MV-4-11 (cell line): ENCODE results near the gene SESTD1.
"Not testable (repeated sequence)": the region's sequence is repeated elsewhere in the genome, so short reads cannot be mapped to it uniquely, and the experiment has no call there.

ENCODE experiments used
- DNase-seq: peaks from one replicate; lab custom pipeline; 2025; lab: John Stamatoyannopoulos, UW

The SESTD1 gene

GRCh38 chr2:179237209-179237946 lies 27.3 kb downstream of the SESTD1 start:
- no peak for DNase-seq

GRCh38 chr2:179235463-179236108 lies 29.0 kb downstream of the SESTD1 start:
- peak; percentile 8 for DNase-seq

- peak; percentile 90 for DNase-seq
Observed at GRCh38 chr2:179234658-179235240, 29.9 kb downstream of the SESTD1 start.

- DNase-seq: no peak
Observed at GRCh38 chr2:179233626-179234430, 30.8 kb downstream of the SESTD1 start.

- DNase-seq: no peak
Observed at GRCh38 chr2:179233083-179233490, 31.5 kb downstream of the SESTD1 start.

- DNase-seq: no peak
Observed at GRCh38 chr2:179226961-179227259, 37.7 kb downstream of the SESTD1 start.

- DNase-seq: no peak
Observed at GRCh38 chr2:179226203-179226960, 38.2 kb downstream of the SESTD1 start.

GRCh38 chr2:179224361-179224760 lies 40.3 kb downstream of the SESTD1 start:
- DNase-seq: no peak

- no peak for DNase-seq
Observed at GRCh38 chr2:179222076-179222475, 42.6 kb downstream of the SESTD1 start.

GRCh38 chr2:179218848-179219594 lies 45.6 kb downstream of the SESTD1 start:
- peak; percentile 59 for DNase-seq

GRCh38 chr2:179214671-179215070 lies 50.0 kb downstream of the SESTD1 start:
- DNase-seq: not testable (repeated sequence)

GRCh38 chr2:179211355-179211754 lies 53.3 kb downstream of the SESTD1 start:
- no peak for DNase-seq

GRCh38 chr2:179208277-179208676 lies 56.4 kb downstream of the SESTD1 start:
- DNase-seq: not testable (repeated sequence)

- DNase-seq: no peak
Observed at GRCh38 chr2:179207047-179207446, 57.6 kb downstream of the SESTD1 start.

GRCh38 chr2:179201869-179202268 lies 62.8 kb downstream of the SESTD1 start:
- DNase-seq: no peak

GRCh38 chr2:179195926-179196590 lies 68.6 kb downstream of the SESTD1 start:
- not testable (repeated sequence) for DNase-seq

- DNase-seq: no peak
Observed at GRCh38 chr2:179195141-179195540, 69.5 kb downstream of the SESTD1 start.

- DNase-seq: no peak
Observed at GRCh38 chr2:179193759-179194394, 70.8 kb downstream of the SESTD1 start.

GRCh38 chr2:179191110-179191509 lies 73.5 kb downstream of the SESTD1 start:
- no peak for DNase-seq

GRCh38 chr2:179186126-179186525 lies 78.5 kb downstream of the SESTD1 start:
- no peak for DNase-seq
